ENCODE results near the gene ADAM12.

- TF ChIP-seq, protein P1, sequence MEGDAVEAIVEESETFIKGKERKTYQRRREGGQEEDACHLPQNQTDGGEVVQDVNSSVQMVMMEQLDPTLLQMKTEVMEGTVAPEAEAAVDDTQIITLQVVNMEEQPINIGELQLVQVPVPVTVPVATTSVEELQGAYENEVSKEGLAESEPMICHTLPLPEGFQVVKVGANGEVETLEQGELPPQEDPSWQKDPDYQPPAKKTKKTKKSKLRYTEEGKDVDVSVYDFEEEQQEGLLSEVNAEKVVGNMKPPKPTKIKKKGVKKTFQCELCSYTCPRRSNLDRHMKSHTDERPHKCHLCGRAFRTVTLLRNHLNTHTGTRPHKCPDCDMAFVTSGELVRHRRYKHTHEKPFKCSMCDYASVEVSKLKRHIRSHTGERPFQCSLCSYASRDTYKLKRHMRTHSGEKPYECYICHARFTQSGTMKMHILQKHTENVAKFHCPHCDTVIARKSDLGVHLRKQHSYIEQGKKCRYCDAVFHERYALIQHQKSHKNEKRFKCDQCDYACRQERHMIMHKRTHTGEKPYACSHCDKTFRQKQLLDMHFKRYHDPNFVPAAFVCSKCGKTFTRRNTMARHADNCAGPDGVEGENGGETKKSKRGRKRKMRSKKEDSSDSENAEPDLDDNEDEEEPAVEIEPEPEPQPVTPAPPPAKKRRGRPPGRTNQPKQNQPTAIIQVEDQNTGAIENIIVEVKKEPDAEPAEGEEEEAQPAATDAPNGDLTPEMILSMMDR (conservative IDR thresholded peaks at IDR 0.05; ENCODE audit: low read depth in 2 of 2), result no peak
- TF ChIP-seq, protein P2, sequence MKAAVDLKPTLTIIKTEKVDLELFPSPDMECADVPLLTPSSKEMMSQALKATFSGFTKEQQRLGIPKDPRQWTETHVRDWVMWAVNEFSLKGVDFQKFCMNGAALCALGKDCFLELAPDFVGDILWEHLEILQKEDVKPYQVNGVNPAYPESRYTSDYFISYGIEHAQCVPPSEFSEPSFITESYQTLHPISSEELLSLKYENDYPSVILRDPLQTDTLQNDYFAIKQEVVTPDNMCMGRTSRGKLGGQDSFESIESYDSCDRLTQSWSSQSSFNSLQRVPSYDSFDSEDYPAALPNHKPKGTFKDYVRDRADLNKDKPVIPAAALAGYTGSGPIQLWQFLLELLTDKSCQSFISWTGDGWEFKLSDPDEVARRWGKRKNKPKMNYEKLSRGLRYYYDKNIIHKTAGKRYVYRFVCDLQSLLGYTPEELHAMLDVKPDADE (IDR thresholded peaks at IDR 0.05), result no peak
- no peak for TF ChIP-seq ZNF114 (CRISPR knock-in tag; IDR thresholded peaks at IDR 0.05)
Measured at GRCh38 chr10:126080291-126080825, 307.9 kb downstream of the ADAM12 start.
